ENCODE data around the gene ID3.

DNA sequence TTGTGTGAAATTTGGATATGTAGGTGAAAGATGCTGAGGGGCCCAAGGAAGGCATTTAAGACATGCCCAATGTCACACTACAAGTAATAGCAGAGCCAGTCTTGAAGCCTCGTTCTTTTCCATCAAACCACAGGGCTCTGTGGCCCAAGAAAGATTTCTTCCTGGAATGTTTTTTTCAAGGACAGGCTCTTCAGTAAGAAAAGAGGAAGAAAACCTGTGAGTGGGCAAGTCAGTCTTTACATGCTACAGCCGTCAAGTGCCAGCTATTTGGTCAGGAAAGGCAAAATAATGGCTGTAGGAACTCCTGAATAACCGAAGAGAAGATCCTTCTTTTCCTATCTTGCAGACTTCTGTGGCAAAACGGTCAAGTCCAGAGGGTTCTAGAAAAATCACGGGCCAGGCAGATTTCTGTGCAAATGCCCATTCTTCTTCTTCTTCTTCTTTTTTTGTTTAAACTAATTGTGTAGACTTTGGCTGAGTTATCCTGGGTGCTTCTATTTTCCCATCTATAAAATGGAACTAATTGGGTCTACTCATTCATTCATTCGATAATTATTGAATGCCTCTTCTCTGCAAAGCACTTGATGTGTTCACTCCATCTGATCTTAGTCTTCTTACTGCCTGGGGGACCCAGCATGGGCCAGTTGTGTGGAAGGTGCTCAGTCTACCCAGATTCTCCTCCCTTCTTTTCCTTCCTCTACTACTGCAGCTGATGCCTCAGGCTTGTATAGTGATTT is 1.9 kb upstream of the ID3 start:
- TF ChIP-seq, protein P1, sequence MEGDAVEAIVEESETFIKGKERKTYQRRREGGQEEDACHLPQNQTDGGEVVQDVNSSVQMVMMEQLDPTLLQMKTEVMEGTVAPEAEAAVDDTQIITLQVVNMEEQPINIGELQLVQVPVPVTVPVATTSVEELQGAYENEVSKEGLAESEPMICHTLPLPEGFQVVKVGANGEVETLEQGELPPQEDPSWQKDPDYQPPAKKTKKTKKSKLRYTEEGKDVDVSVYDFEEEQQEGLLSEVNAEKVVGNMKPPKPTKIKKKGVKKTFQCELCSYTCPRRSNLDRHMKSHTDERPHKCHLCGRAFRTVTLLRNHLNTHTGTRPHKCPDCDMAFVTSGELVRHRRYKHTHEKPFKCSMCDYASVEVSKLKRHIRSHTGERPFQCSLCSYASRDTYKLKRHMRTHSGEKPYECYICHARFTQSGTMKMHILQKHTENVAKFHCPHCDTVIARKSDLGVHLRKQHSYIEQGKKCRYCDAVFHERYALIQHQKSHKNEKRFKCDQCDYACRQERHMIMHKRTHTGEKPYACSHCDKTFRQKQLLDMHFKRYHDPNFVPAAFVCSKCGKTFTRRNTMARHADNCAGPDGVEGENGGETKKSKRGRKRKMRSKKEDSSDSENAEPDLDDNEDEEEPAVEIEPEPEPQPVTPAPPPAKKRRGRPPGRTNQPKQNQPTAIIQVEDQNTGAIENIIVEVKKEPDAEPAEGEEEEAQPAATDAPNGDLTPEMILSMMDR (IDR thresholded peaks at IDR 0.05): no peak
- TF ChIP-seq EP300 (IDR thresholded peaks at IDR 0.05): no peak
- no peak for TF ChIP-seq POLR2A (IDR thresholded peaks at IDR 0.05)
- no peak for TF ChIP-seq POLR2AphosphoS5 (IDR thresholded peaks at IDR 0.05)

Measured in stomach (tissue), 4 donors.